Adrenal gland (tissue), 5 donors: Measurements from ENCODE around the gene FKBP11.

Experiments used
- CTCF ChIP-seq, 6 experiments: fragments of 450-650 bp in 4 of 6; fragments of 200-600 bp in 2 of 6; sonication (generic) in 1 of 6; IDR thresholded peaks; 1 replicate in 5 of 6; 2 replicates in 1 of 6; pipeline versions ENCODE4 v1.5.1 to v1.8.0; 2016 to 2021; ENCODE audit warnings: antibody characterized with exemption in 6 of 6, mild to moderate bottlenecking in 2 of 6, moderate library complexity in 1 of 6
- POLR2A ChIP-seq, 2 donors: fragments of 450-650 bp; IDR thresholded peaks; one replicate each; pipeline ENCODE4 v1.6.1; 2017; ENCODE audit warnings: antibody characterized with exemption in 2 of 2, mild to moderate bottlenecking in 2 of 2, moderate library complexity in 1 of 2
- donor health status: DM: no; HTN: no; CAD: no.

- TF ChIP-seq CTCF (IDR thresholded peaks at IDR 0.05) (peak in 1 of 6 experiments; percentile 8), POLR2A (IDR thresholded peaks at IDR 0.05) (peak in 1 of 2 donors; percentile 43)
These were observed 31.2 kb upstream of the FKBP11 start for GRCh38 chr12:48956279-48957140.
